Neural cell (in vitro differentiated cells): Measurements from ENCODE around the gene TRIM24.

Source experiments
- EP300 ChIP-seq: fragments of 450-650 bp; conservative IDR thresholded peaks from 2 replicates; pipeline ENCODE4 v1.6.1; 2014; ENCODE audit warnings: antibody characterized with exemption, mild to moderate bottlenecking, moderate library complexity; ENCODE audit not compliant: poor library complexity, severe bottlenecking
- EZH2 ChIP-seq: fragments of 200-600, 300-800 bp; shearing (Covaris generic), sonication (generic); IDR thresholded peaks from 2 replicates; pipeline ENCODE4 v1.6.1; 2014; ENCODE audit warnings: antibody characterized with exemption, low read length, borderline replicate concordance, mild to moderate bottlenecking; ENCODE audit not compliant: insufficient read depth, poor library complexity, severe bottlenecking
- MXI1 ChIP-seq: fragments of 450-650 bp; conservative IDR thresholded peaks from 2 replicates; pipeline ENCODE4 v1.6.1; 2014; ENCODE audit warnings: antibody characterized with exemption, mild to moderate bottlenecking; ENCODE audit not compliant: poor library complexity, severe bottlenecking
- POLR2AphosphoS5 ChIP-seq: IDR thresholded peaks from 2 replicates; pipeline ENCODE4 v1.6.1; 2012
- RAD21 ChIP-seq: fragments of 450-650 bp; conservative IDR thresholded peaks from 2 replicates; pipeline ENCODE4 v1.6.1; 2014; ENCODE audit warnings: antibody characterized with exemption, mild to moderate bottlenecking, moderate library complexity
- SMC3 ChIP-seq: fragments of 450-650 bp; conservative IDR thresholded peaks from 2 replicates; pipeline ENCODE4 v1.6.1; 2014; ENCODE audit warnings: antibody characterized with exemption, mild to moderate bottlenecking, moderate library complexity; ENCODE audit not compliant: poor library complexity
- TAF1 ChIP-seq: IDR thresholded peaks from 2 replicates; pipeline ENCODE4 v1.6.1; 2012; ENCODE audit warnings: low read depth
- TF ChIP-seq, protein P1 (sequence below): fragments of 450-650 bp; IDR thresholded peaks from 2 replicates; pipeline ENCODE4 v1.5.1; 2014; ENCODE audit warnings: antibody characterized with exemption, mild to moderate bottlenecking, moderate library complexity; ENCODE audit not compliant: poor library complexity, severe bottlenecking
- TF ChIP-seq, protein P2 (sequence below): IDR thresholded peaks from 2 replicates; pipeline ENCODE4 v1.6.1; 2012; ENCODE audit warnings: borderline replicate concordance

DNA sequence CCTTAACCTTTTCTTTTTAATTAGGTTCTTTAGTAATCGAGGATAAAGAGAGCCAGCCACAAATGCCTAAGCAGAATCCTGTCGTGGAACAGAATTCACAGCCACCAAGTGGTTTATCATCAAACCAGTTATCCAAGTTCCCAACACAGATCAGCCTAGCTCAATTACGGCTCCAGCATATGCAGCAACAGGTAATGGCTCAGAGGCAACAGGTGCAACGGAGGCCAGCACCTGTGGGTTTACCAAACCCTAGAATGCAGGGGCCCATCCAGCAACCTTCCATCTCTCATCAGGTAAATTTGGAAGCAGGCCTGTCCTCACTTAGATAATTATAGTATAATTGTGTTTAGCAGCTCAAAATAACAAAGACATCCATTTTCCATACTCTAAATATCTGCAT is 94.6 kb downstream of the TRIM24 start:
- TF ChIP-seq, protein P1, sequence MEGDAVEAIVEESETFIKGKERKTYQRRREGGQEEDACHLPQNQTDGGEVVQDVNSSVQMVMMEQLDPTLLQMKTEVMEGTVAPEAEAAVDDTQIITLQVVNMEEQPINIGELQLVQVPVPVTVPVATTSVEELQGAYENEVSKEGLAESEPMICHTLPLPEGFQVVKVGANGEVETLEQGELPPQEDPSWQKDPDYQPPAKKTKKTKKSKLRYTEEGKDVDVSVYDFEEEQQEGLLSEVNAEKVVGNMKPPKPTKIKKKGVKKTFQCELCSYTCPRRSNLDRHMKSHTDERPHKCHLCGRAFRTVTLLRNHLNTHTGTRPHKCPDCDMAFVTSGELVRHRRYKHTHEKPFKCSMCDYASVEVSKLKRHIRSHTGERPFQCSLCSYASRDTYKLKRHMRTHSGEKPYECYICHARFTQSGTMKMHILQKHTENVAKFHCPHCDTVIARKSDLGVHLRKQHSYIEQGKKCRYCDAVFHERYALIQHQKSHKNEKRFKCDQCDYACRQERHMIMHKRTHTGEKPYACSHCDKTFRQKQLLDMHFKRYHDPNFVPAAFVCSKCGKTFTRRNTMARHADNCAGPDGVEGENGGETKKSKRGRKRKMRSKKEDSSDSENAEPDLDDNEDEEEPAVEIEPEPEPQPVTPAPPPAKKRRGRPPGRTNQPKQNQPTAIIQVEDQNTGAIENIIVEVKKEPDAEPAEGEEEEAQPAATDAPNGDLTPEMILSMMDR: no peak
- TF ChIP-seq POLR2AphosphoS5 (no peak), EP300 (no peak), EZH2 (no peak), MXI1 (no peak), TAF1 (no peak), RAD21 (no peak), SMC3 (no peak)
- TF ChIP-seq, protein P2, sequence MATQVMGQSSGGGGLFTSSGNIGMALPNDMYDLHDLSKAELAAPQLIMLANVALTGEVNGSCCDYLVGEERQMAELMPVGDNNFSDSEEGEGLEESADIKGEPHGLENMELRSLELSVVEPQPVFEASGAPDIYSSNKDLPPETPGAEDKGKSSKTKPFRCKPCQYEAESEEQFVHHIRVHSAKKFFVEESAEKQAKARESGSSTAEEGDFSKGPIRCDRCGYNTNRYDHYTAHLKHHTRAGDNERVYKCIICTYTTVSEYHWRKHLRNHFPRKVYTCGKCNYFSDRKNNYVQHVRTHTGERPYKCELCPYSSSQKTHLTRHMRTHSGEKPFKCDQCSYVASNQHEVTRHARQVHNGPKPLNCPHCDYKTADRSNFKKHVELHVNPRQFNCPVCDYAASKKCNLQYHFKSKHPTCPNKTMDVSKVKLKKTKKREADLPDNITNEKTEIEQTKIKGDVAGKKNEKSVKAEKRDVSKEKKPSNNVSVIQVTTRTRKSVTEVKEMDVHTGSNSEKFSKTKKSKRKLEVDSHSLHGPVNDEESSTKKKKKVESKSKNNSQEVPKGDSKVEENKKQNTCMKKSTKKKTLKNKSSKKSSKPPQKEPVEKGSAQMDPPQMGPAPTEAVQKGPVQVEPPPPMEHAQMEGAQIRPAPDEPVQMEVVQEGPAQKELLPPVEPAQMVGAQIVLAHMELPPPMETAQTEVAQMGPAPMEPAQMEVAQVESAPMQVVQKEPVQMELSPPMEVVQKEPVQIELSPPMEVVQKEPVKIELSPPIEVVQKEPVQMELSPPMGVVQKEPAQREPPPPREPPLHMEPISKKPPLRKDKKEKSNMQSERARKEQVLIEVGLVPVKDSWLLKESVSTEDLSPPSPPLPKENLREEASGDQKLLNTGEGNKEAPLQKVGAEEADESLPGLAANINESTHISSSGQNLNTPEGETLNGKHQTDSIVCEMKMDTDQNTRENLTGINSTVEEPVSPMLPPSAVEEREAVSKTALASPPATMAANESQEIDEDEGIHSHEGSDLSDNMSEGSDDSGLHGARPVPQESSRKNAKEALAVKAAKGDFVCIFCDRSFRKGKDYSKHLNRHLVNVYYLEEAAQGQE: no peak
